Measurements from ENCODE around the gene CCNF.
"Not testable (repeated sequence)": the region's sequence is repeated elsewhere in the genome, so short reads cannot be mapped to it uniquely, and the experiment has no call there.

The CCNF gene

GRCh38 chr16:2428051-2428783 is 1.0 kb upstream of the CCNF start:
- peak in 9 of 51 donors; percentile 13 to 55 (median 30) for DNase-seq

DNA sequence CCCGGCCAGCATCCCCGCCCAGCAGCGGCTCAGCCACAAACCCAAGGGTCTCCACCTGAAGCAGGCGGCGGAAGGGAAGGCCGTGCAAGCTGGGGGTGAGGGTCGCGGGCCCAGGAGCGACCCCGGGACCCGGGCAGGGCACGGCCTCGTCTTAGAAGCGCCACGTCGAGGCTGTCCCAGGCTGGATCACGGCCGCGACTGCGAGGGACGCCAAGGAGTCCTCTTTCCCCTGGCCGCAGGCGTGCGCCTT is 538 bp upstream of the CCNF start:
- DNase-seq, result peak in 1 of 51 donors; percentile 46

GRCh38 chr16:2429771-2430663 is 770 bp downstream of the CCNF start:
- peak in 3 of 51 donors; percentile 6 to 48 (median 28) for DNase-seq

DNA sequence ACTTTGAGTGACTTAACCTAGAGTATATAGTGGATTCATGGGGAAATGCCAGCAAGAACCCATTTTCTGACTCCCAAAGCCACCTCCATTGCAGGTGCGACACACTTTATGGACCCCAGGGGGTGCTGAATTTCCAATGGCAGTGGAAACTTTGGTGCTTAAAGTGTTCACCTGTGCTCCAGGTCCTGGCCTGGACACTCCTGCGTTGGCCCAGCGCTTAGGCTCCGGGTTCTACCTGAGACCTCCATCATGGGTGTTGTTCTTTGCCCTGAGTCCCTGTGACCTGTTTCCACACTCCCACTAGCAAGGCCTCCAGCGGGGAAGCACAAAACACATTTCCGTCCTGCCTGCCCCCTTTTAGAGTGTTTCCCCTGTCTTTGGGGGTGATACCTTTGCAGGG is 3.0 kb downstream of the CCNF start:
- no peak for DNase-seq

- no peak for DNase-seq
These were observed 3.7 kb downstream of the CCNF start for GRCh38 chr16:2432801-2433505.

DNA sequence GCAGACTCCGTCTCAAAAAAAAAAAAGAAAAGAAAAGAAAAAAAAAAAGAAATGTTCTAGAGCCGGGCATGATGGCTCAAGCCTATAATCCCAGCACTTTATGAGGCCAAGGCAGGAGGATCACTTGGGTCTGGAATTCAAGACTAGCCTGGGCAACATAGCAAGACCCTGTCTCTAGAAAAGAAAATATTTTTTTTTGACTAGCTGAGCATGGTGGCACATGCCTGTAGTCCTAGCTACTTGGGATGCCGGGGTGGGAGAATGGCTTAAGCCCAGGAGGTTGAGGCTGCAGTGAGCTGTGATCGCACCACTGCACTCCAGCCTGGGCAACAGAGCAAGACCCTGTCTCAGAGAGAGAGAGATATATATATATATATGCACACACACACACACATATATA is 6.0 kb downstream of the CCNF start:
- DNase-seq, result not testable (repeated sequence)

GRCh38 chr16:2436110-2436509 is 6.9 kb downstream of the CCNF start:
- no peak for DNase-seq

DNA sequence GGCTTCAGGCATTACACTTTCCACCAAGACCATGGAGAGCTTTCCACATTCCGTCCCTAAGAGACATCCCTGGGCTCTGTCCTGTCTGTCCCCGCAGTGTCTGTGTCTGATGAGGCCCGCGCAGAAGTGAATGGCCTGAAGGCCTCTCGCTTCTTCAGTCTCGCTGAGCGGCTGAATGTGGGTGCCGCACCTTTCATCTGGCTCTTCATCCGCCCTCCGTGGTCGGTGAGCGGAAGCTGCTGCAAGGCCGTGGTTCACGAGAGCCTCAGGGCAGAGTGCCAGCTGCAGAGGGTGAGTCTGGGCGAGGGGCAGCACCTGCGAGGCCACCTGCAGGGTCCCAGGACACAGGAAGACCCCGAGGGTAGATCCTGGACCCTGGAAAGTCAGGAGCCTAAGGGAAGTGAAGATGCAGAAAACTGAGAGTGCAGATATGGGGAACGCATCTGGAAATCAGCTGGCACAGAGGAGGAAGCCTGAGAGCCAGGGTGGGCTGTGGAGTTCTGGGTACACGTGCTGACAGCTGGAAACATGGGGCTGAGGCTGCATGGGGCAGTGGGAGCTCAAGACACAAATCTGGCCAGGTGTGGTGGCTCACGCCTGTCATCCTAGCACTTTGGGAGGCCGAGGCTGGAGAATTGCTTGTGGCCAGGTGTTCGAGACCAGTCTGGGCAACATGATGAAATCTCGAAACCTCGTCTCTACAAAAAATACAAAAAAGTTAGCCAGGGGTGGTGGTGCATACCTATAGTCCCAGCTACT is 8.0 kb downstream of the CCNF start:
- DNase-seq, result no peak

DNA sequence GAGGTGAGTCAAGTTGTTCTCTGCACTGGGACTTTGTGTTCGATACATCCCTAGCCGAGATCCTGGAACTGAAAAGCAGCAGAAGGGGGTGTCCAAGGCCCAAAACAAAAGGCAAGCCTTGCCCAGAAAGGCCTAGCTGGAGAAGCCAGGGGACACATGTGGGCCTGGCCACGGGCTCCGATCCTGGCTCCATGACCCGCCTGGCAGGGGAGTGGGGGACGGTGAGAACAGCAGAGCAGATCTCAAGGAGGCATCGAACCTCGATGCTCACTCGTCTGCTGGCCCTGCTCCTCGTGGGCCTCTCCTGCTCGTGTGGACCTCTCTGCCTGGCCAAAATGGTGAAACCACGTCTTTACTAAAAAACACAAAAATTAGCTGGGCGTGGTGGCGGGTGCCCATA is 8.9 kb downstream of the CCNF start:
- peak in 1 of 51 donors; percentile 5 for DNase-seq

DNA sequence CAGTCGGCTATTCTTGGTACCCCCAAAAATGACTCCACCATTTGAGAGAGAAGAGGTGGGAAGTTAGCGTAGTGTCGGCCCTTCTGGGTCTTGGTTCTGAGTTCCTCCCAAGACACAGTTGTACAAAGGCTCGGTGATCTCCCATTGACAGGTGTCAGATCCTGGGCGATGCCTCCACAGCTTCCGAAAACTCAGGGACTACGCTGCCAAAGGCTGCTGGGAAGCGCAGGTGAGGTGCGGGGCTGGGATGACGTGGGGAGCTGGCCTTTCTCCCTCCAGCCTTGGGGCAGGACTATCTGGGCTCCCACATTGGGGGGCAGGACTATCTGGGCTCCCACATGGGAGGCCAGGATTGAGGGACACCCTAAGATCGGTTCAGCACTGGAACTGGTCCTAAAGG is 10.4 kb downstream of the CCNF start:
- no peak for DNase-seq

DNA sequence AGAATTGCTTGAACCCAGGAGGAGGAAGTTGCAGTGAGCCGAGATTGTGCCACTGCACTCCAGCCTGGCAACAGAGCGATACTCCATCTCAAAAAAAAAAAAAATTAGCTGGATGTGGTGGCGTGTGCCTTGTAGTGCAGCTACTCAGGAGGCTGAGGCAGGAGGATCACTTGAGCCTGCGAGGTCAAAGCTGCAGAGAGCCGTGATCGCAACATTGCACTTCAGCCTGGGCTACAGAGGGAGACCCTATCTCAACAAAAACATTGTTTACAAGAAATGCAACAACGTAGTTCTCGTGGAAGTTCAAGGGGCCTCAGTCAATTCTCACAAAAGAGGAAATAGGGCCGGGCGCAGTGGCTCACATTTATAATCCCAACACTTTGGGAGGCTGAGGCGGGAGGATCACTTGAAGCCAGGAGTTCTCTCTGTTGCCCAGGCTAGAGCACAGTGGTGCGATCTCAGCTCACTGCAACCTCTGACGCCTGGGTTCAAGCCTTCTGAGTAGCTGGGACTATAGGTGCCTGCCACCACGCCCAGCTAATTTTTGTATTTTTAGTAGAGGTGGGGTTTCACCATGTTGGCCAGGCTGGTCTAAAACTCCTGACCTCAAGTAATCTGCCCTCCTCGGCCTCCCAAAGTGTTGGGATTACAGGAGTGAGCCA is 12.0 kb downstream of the CCNF start:
- not testable (repeated sequence) for DNase-seq

- DNase-seq, result no peak
These were observed 14.3 kb downstream of the CCNF start for GRCh38 chr16:2443555-2443954.

GRCh38 chr16:2447920-2448583 is 18.8 kb downstream of the CCNF start:
- DNase-seq, result no peak

GRCh38 chr16:2449118-2449517 is 19.9 kb downstream of the CCNF start:
- DNase-seq, result no peak

- DNase-seq, result peak in 40 of 51 donors; percentile 8 to 89 (median 57)
These were observed 21.3 kb downstream of the CCNF start for GRCh38 chr16:2450535-2450934.

DNA sequence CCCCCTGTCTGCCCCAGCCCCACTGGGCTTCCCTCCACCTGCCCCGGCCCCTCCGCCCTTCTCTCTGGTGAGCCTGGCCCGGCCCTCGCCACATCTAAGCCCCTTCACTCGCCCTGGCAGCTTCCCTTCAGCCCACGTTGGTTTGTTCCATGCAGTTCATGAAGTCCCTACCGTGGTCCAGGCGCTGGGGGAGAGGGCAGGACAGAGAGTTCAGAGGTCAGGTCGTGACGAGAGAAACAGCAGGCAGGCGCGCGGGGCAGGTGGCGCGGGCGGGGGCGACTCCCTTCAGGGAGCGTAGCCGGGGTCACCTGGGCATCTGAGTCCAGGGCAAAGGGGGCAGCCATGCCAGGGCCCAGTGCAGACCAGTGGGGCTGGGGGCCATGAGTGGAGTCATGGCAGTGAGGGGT is 21.7 kb downstream of the CCNF start:
- DNase-seq, result no peak

- DNase-seq, result no peak
These were observed 22.6 kb downstream of the CCNF start for GRCh38 chr16:2451851-2452320.

GRCh38 chr16:2452650-2453049 is 23.4 kb downstream of the CCNF start:
- DNase-seq, result no peak

DNA sequence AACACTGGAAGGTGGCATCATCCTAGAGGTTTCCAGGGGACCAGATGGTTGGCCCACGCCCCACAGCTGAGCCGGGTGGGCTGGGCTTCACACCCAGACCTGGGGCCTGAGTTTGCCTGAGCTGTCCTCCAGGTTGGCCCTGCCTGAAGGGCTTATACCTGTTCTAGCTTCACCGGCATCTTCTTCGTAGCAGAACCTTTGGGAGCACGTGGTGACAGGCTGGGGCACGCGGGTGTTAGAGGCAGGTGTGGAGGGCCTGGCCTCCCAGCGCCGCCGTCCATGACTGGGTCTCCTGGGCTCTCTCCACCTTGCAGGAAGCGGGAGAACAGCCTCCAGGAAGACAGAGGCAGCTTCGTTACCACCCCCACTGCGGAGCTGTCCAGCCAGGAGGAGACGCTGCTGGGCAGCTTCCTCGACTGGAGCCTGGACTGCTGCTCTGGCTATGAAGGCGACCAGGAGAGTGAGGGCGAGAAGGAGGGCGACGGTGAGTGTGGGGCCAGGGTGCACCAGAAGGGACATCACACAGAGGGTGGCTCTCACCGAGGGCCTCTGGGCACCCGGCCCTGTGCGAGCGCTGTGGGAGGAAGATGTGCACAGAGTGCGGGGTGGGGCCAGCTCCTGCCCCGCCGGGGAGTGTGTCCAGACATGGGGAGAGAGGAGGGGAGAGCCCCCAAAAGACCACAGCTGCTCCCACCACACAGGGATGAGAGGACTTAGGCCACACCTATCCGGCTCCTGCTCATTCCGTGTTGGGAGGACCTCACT is 26.0 kb downstream of the CCNF start:
- no peak for DNase-seq

Data from hypothalamus (tissue), 51 donors.